Measurements from ENCODE around the gene GRB2.

The GRB2 gene

GRCh38 chr17:75412455-75413317 lies 7.2 kb upstream of the GRB2 start:
- WGBS, 2 experiments, result 13 to 16% methylated on average over 8 of the region's 8 CpGs
- Histone ChIP-seq H3K4me3 (ENCODE audit: insufficient read depth, low read depth, low read length) (no peak overlapping the region), H3K27me3 (ENCODE audit: control insufficient read depth, insufficient read depth, low read length, poor library complexity, severe bottlenecking) (peaks cover 7% of the 10 kb centered on the region)

GRCh38 chr17:75411328-75412067 lies 6.0 kb upstream of the GRB2 start:
- Histone ChIP-seq H3K9me3 (ENCODE audit: control insufficient read depth, low read length) (no peaks in the 10 kb centered on the region), H3K4me1 (ENCODE audit: control insufficient read depth, insufficient read depth, low read length) (no peaks in the 10 kb centered on the region), H3K27me3 (ENCODE audit: control insufficient read depth, insufficient read depth, low read length, poor library complexity, severe bottlenecking) (peaks cover 7% of the 10 kb centered on the region), H3K4me3 (ENCODE audit: insufficient read depth, low read depth, low read length) (no peak overlapping the region), H3K36me3 (ENCODE audit: control insufficient read depth, insufficient read depth, low read length) (no peaks in the 10 kb centered on the region), H3K27ac (ENCODE audit: insufficient read depth, low read depth, low read length, poor library complexity, severe bottlenecking) (no peak overlapping the region)
- WGBS, 2 experiments, result 94 to 98% methylated on average over 5 of the region's 5 CpGs

More at GRCh38 chr17:75412455-75413317, 7.2 kb upstream of the GRB2 start:
- no peaks in the 10 kb centered on the region for H3K9me3 ChIP-seq (ENCODE audit: control insufficient read depth, low read length)
- H3K4me1 ChIP-seq (ENCODE audit: control insufficient read depth, insufficient read depth, low read length), result no peaks in the 10 kb centered on the region
- no peak overlapping the region for H3K27ac ChIP-seq (ENCODE audit: insufficient read depth, low read depth, low read length, poor library complexity, severe bottlenecking)
- H3K36me3 ChIP-seq (ENCODE audit: control insufficient read depth, insufficient read depth, low read length), result no peaks in the 10 kb centered on the region

- Histone ChIP-seq H3K9me3 (ENCODE audit: control insufficient read depth, low read length) (no peaks in the 10 kb centered on the region), H3K27ac (ENCODE audit: insufficient read depth, low read depth, low read length, poor library complexity, severe bottlenecking) (no peak overlapping the region), H3K27me3 (ENCODE audit: control insufficient read depth, insufficient read depth, low read length, poor library complexity, severe bottlenecking) (peaks cover 7% of the 10 kb centered on the region), H3K4me3 (ENCODE audit: insufficient read depth, low read depth, low read length) (no peak overlapping the region), H3K4me1 (ENCODE audit: control insufficient read depth, insufficient read depth, low read length) (peaks cover 6% of the 10 kb centered on the region), H3K36me3 (ENCODE audit: control insufficient read depth, insufficient read depth, low read length) (no peaks in the 10 kb centered on the region)
- 86 to 98% methylated on average over 4 of the region's 4 CpGs for WGBS, 2 experiments
Observed at GRCh38 chr17:75410141-75410540, 4.7 kb upstream of the GRB2 start.

- H3K27me3 ChIP-seq (ENCODE audit: control insufficient read depth, insufficient read depth, low read length, poor library complexity, severe bottlenecking), result peaks cover under 1% of the 10 kb centered on the region
- no peak overlapping the region for H3K4me3 ChIP-seq (ENCODE audit: insufficient read depth, low read depth, low read length)
- no peak overlapping the region for H3K27ac ChIP-seq (ENCODE audit: insufficient read depth, low read depth, low read length, poor library complexity, severe bottlenecking)
- H3K36me3 ChIP-seq (ENCODE audit: control insufficient read depth, insufficient read depth, low read length), result no peaks in the 10 kb centered on the region
- 93 to 100% methylated on average over 2 of the region's 2 CpGs for WGBS, 2 experiments
- peaks cover 6% of the 10 kb centered on the region for H3K4me1 ChIP-seq (ENCODE audit: control insufficient read depth, insufficient read depth, low read length)
- H3K9me3 ChIP-seq (ENCODE audit: control insufficient read depth, low read length), result no peaks in the 10 kb centered on the region
Observed at GRCh38 chr17:75407655-75408352, 2.3 kb upstream of the GRB2 start.

- WGBS, 2 experiments, result 72 to 79% methylated on average over 8 to 9 of the region's 9 CpGs
- Histone ChIP-seq H3K36me3 (ENCODE audit: control insufficient read depth, insufficient read depth, low read length) (no peaks in the 10 kb centered on the region), H3K9me3 (ENCODE audit: control insufficient read depth, low read length) (no peaks in the 10 kb centered on the region), H3K27ac (ENCODE audit: insufficient read depth, low read depth, low read length, poor library complexity, severe bottlenecking) (no peak overlapping the region), H3K27me3 (ENCODE audit: control insufficient read depth, insufficient read depth, low read length, poor library complexity, severe bottlenecking) (no peaks in the 10 kb centered on the region), H3K4me1 (ENCODE audit: control insufficient read depth, insufficient read depth, low read length) (peaks cover 6% of the 10 kb centered on the region), H3K4me3 (ENCODE audit: insufficient read depth, low read depth, low read length) (peak overlapping the region; percentile 96)
Observed at GRCh38 chr17:75406222-75406615, 741 bp upstream of the GRB2 start.

GRCh38 chr17:75404731-75405364 lies 630 bp downstream of the GRB2 start:
- H3K9me3 ChIP-seq (ENCODE audit: control insufficient read depth, low read length), result no peaks in the 10 kb centered on the region
- WGBS, 2 experiments, result 0% methylated on average over 37 of the region's 37 CpGs
- H3K27me3 ChIP-seq (ENCODE audit: control insufficient read depth, insufficient read depth, low read length, poor library complexity, severe bottlenecking), result no peaks in the 10 kb centered on the region
- H3K4me1 ChIP-seq (ENCODE audit: control insufficient read depth, insufficient read depth, low read length), result peaks cover 6% of the 10 kb centered on the region
- H3K36me3 ChIP-seq (ENCODE audit: control insufficient read depth, insufficient read depth, low read length), result peaks cover 4% of the 10 kb centered on the region
- H3K4me3 ChIP-seq (ENCODE audit: insufficient read depth, low read depth, low read length), result peak overlapping the region; percentile 96
- peak overlapping the region; percentile 67 for H3K27ac ChIP-seq (ENCODE audit: insufficient read depth, low read depth, low read length, poor library complexity, severe bottlenecking)

- Histone ChIP-seq H3K27me3 (ENCODE audit: control insufficient read depth, insufficient read depth, low read length, poor library complexity, severe bottlenecking) (no peaks in the 10 kb centered on the region), H3K9me3 (ENCODE audit: control insufficient read depth, low read length) (no peaks in the 10 kb centered on the region), H3K27ac (ENCODE audit: insufficient read depth, low read depth, low read length, poor library complexity, severe bottlenecking) (no peak overlapping the region), H3K4me3 (ENCODE audit: insufficient read depth, low read depth, low read length) (peak overlapping the region; percentile 96), H3K4me1 (ENCODE audit: control insufficient read depth, insufficient read depth, low read length) (peaks cover 6% of the 10 kb centered on the region), H3K36me3 (ENCODE audit: control insufficient read depth, insufficient read depth, low read length) (peaks cover 4% of the 10 kb centered on the region)
- 2 to 4% methylated on average over 15 of the region's 15 CpGs for WGBS, 2 experiments
Observed at GRCh38 chr17:75404223-75404730, 1.2 kb downstream of the GRB2 start.

GRCh38 chr17:75403131-75403530 lies 2.3 kb downstream of the GRB2 start:
- peaks cover 4% of the 10 kb centered on the region for H3K36me3 ChIP-seq (ENCODE audit: control insufficient read depth, insufficient read depth, low read length)
- no peaks in the 10 kb centered on the region for H3K9me3 ChIP-seq (ENCODE audit: control insufficient read depth, low read length)
- no peak overlapping the region for H3K4me3 ChIP-seq (ENCODE audit: insufficient read depth, low read depth, low read length)
- peaks cover 6% of the 10 kb centered on the region for H3K4me1 ChIP-seq (ENCODE audit: control insufficient read depth, insufficient read depth, low read length)
- H3K27ac ChIP-seq (ENCODE audit: insufficient read depth, low read depth, low read length, poor library complexity, severe bottlenecking), result no peak overlapping the region
- WGBS, 2 experiments, result 92 to 93% methylated on average over 4 to 5 of the region's 5 CpGs
- no peaks in the 10 kb centered on the region for H3K27me3 ChIP-seq (ENCODE audit: control insufficient read depth, insufficient read depth, low read length, poor library complexity, severe bottlenecking)

- Histone ChIP-seq H3K27ac (ENCODE audit: insufficient read depth, low read depth, low read length, poor library complexity, severe bottlenecking) (no peak overlapping the region), H3K9me3 (ENCODE audit: control insufficient read depth, low read length) (no peaks in the 10 kb centered on the region), H3K27me3 (ENCODE audit: control insufficient read depth, insufficient read depth, low read length, poor library complexity, severe bottlenecking) (no peaks in the 10 kb centered on the region), H3K4me3 (ENCODE audit: insufficient read depth, low read depth, low read length) (no peak overlapping the region), H3K4me1 (ENCODE audit: control insufficient read depth, insufficient read depth, low read length) (peaks cover 6% of the 10 kb centered on the region), H3K36me3 (ENCODE audit: control insufficient read depth, insufficient read depth, low read length) (peaks cover 4% of the 10 kb centered on the region)
- 94 to 96% methylated on average over 2 of the region's 2 CpGs for WGBS, 2 experiments
Observed at GRCh38 chr17:75402026-75402425, 3.5 kb downstream of the GRB2 start.
